NCI-H748 treated with DMSO at 0.1 percent for 48 hours (cell line): ENCODE data around the gene SGTA.

Experiments
- DNase-seq: peaks from one replicate; lab custom pipeline; 2025; lab: John Stamatoyannopoulos, UW

The SGTA gene

DNA sequence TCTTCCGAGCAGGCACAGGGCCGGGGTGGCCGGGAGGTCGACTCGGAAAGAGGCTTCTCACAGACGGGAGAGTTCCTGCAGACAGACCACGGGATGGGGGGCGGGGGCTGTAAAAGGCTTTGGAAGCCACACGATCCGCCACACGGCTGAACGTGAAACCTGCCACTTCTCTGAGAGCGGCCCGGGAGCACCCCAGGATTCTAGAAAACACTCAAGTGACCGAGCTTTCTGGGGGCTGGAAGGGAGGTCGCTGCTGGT is 27.7 kb downstream of the SGTA start:
- no peak for DNase-seq

DNA sequence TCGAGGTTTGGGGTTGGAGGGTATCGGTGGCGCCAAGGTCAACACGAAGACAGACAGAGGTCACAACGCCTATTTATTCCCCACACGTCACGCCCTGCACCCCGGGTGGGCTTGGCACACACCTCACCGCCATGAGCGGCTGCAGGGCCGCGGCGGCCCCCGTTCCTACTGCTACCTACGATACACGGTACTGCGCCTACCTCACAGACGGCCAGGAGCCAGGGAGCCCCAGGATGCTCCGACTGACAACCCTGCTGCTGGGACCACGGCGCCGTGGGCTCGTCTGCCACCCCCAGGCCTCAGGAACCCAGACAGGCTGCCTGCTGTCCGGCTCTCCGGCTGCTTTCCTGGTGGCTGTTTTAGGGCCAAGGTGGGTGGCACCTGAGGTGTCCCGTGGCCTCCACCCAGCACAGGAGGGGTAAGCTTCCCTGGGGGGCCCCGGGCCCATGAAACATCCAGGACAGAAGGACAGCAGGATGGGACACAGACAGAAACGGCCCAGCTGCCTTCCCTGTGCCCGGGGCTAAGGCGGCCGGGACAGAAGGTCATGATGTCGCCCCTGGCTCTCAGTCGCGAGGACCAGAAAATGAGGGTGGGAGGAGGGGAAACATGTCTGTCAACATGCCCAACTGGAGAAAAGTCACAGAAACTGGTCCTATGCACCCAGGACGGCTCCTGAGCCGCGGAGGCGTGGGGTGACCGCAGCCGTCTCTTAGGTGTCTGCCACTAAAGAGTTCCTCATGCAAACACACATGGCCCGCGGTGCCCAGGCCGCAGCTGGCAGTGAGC is 28.2 kb downstream of the SGTA start:
- no peak for DNase-seq

DNA sequence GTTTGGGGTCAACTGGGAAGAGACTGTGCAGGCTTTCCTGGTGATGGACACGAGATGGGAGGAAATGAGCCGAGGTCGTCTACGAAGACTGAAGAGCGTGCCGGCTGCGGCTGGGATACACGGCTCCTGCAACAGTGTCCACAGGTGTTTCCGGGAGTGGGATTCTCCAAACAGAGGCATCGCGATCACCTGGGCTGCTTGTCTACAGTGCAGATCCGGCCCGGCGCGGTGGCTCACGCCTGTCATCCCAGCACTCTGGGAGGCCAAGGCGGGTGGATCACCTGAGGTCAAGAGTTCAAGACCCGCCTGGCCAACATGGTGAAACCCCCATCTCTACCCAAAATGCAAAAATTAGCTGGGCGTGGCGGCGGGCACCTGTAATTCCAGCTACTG is 31.6 kb downstream of the SGTA start:
- no peak for DNase-seq

DNA sequence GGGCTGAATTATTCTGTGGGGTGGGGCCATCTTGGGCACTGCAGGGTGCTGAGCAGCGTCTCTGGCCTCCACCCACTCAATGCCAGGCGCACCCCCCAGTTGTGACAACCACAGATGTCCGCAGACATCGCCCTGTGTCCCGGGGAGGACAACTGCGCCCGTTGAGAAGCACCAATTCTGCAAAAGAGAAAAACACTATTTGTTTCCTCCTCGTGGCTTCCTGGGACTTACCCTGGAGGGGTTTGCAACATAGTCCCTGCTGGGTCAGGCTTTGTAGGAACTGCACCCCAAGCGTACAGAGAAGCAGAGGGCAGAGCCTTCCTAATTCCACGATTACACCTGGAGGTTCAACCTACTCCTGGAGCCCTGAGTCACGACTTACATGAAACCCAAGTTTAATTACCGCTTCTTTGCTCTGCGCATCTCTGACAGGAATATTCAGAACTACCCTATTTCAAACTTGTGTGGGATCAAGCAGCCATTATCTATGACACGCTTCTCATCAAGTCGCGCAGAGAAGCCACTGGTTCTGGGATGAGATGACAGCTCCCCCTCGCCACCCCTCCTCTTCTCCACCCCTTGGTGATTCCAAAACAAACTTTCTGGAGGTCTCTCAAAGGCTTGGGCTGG is 32.1 kb downstream of the SGTA start:
- DNase-seq, result no peak

DNA sequence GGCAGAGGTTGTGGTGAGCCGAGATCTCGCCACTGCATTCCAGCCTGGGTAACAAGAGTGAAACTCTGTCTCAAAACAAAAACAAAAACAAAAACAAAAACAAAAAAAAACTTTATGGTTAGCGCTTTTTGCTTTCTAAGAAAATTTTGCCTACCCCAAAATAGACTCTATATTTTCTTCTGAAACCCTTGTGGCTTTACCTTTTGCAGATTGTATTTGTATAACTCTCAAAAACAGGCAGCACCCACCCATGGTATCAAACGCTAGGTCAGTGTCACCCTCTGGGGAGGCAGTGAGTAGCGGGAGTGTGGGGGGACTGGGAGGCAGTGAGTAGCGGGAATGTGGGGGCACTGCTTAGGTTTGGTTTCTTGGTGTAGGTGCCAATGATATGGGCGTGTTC is 35.7 kb downstream of the SGTA start:
- DNase-seq, result no peak

DNA sequence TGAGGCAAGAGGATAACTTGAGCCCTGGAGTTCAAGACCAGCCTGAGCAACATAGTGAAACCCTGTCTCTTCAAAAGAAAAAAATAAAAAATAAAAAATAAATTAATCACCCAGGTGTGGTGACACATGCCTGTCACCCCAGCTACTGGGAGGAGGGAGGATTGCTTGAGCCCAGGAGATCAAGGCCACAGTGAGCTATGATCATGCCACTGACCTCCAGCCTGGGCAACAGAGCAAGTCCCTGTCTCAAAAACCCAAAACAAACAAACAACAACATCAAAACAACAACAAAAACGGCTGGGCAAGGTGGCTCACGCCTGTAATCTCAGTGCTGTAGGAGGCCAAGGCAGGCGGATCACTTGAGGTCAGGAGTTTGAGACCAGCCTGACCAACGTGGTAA is 39.0 kb downstream of the SGTA start:
- no peak for DNase-seq

DNA sequence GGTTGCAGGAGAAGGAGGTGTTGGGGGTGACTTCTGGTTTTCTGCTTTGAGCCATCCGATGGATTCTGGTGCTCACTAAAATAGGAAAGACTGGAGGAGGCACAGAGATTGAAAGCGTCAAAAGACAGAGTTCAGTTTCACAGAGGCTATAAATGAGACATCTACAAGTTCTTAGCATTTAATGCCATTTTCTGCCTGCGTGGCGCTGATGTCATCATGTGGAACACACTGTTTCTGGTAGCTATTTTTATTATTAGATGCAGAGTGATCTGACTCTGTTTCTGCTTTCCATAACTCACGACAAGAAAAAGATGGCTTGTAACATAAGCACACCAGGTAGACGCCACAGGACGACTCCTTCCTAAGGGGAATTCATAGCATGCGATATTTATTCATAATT is 40.0 kb downstream of the SGTA start:
- DNase-seq, result no peak

DNA sequence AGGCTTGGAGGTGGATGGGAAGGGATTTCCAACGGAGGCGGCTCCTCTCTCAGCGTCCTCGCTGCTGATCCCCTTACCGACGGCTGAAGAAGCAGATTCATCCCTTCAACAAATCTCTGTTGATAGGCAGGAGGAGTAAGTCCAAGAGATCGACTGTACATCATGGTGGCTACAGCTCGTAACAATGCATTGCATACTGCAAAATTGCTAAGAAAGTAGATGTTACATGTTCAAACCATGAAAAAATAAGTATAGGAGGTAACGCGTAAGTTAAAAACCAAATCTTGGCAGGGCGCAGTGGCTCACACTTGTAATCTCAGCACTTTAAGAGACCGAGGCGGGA is 42.8 kb downstream of the SGTA start:
- no peak for DNase-seq

DNA sequence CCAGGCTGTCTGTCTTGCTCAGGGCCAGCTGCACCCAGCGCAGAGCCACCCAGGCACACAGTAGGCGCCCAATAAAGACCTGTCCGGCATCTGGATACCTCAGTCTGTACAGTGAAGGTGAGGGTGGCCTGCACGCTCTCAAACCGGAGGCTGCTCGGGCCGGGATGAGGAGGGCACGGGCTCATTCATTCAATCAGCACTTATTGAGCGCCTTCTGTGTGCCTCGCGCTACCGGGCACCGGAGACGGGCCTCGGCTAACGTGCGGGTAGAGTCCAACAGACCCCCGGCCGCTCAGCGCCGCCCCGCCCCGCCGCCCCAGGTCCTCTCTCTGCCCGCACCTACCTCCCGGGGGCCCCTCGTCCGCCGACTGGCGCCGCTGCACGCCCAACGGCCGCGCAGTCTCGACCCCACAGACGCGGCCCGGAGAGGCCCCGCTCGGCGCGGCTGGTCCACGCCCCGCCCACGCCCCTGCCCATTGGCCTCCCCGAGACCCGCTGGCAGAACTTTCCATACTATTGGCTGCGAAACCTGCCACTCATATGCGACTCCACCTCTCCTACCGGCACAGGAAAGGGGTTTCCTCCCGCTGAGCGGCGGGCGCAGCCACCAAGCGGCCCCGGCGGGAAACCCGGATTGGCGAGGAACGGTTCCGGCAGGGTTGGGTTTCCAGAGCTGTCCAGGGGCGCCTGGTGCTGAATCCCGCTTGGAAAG is 43.3 kb downstream of the SGTA start, which contains the start of gene SLC39A3:
Gene SLC39A3 (minus strand): TSS at position 416 of the 712 bp plus-strand sequence. CDS start 2,760 bp downstream, outside the sequence.
- peak; percentile 74 for DNase-seq

DNA sequence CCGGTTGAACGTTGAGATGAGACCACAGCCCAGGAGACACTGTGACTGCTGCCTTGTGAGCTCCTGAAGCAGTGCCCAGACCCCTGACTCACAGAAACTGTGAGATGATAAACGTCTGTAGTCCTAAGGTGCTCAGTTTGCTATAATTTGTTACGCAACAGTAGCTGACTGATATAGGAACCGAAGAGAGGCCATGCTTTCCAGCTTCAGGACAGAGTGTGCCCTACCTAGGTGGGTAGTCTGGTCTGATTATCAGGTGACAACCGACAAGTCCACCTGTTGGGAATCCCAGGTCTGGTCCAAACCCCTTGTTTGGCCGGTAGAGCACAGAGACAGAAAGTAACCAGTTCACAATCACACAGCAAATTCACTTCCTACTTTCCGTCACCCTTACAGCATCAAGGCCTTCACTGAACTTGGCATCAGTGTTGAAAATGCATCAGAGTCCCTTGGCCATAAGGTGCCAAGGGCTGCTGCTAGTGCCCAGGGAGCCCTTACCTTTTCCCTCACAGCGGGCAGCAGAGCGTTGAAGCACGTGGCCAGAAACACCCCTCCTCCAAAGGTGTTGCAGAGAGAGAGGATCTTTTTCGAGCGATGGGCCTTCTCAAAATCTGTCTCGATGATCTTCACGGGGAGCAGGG is 46.4 kb downstream of the SGTA start:
- no peak for DNase-seq

DNA sequence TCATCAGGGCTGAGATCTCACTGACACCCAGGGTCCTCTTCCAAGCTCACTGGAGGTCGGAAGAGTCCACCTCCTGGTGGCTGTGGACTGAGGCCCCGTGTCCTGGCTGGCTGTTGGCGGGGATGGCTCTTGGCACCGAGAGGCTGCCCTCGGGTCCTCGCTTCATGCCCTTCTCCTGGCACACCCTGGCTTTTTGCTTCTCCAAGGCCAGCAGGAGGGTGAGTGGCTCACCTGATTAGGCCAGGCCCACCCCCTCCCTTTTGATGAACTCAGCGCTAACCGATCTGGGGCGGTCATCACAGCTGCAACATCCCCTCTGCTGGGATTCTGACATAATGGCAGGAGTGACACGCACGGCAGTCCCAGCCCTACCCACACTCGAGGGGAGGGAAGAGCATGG is 47.7 kb downstream of the SGTA start:
- DNase-seq, result no peak

DNA sequence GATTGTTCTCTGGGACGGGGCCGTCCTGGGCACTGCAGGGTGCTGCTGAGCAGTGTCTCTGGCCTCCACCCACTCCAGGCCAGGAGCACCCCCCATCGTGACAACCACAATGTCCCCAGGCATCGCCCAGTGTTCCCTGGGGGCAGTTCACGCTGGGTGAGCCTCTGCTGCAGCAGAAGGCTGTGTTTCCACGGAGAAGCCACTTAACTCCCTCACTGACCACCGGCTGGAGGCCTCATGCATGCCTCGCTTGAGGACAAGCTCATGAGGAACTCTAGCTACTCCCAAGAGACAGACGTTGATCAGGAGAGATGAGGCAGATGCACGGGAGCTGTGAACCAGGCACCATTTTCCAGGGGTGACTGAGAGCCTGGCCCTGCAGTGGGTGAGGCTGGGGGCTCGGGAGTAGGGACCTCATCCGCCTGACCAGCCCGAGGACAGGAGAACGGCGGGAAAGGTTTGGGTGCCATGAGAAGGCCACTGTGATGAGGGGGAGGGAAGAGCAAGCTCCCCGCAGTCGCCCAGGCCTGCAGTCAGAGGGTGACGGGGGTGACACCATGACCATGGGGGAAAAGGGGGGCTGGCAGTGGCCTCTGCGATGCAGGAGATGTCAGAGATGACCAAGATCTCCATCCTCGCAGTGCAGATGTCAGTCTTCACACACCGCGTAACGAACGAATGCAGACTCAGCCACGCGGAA is 48.3 kb downstream of the SGTA start:
- no peak for DNase-seq

DNA sequence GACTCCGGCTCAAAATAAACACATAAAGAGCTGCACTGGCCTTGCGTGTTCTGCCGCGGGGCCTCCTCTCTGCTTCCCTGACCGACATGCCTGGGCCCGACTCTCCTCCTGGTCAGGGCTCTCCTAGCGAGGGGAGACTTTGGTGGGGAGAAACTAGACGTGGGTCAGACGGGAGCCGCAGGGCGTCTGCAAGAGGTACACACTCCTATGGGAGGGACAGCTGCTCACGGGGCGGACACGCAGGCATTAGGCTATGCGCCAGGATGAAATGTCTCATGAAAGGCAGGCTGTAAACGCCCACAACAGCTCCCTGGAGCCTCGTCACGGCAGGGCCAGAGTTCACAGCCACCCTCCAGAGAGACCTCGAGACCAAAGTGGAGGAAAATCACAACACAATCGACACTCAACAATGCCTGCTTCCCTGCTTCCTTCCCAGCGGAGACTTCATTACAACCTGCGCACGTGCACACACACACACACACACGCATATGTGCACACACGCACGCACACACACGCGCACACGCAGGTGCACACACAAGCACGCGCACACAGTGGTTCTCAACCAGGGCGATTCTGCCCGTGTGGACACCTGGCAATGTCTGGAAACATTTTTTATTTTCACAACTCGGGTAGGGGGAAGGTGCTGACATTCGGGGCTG is 49.0 kb downstream of the SGTA start:
- no peak for DNase-seq

DNA sequence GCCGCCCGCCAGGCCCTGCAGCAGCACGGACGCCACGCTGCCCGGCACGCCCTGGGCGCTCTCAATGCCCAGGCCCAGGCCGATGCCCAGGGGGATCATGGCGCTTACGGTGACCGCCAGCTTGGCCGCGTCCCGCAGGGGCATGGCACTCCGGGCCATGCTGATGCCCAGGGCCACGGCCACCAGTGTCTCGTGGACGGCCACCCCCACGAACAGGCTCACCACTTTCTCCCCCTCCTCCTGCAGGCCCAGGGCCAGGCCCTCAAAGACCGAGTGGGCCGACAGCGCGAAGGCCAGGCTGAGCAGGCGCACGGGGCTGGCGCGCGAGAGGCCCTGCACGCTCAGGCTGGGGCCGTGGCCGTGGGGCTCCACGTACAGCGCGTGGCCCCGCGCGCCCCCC is 50.2 kb downstream of the SGTA start:
- no peak for DNase-seq

DNA sequence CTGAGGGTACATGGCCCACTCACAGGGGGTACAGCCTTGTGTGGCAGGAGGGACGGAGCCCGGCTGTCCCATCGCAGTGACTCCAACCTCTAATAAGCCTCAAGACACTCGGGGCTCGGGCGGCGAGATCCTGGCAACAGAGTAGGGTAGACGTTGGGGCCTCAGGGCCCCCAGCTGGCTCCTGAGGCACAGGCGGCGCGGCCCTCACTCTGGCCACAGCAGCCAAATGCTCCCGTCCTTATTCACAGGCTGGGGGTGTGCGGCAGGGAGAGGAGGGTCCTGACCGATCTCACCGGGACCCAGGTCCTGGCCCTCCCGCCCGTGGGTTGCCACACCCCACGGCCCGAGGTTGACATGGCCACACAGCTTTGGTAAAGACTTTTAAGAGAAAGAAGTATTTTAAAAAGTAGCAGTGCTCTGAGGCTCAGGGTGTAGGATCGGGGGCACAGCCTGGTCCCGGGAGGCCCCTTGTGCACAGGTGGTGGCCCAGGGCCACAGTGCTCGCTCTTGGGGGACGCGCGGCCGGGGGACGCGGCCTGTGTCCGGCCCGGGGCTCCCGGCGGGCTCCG is 50.8 kb downstream of the SGTA start:
- DNase-seq, result no peak

DNA sequence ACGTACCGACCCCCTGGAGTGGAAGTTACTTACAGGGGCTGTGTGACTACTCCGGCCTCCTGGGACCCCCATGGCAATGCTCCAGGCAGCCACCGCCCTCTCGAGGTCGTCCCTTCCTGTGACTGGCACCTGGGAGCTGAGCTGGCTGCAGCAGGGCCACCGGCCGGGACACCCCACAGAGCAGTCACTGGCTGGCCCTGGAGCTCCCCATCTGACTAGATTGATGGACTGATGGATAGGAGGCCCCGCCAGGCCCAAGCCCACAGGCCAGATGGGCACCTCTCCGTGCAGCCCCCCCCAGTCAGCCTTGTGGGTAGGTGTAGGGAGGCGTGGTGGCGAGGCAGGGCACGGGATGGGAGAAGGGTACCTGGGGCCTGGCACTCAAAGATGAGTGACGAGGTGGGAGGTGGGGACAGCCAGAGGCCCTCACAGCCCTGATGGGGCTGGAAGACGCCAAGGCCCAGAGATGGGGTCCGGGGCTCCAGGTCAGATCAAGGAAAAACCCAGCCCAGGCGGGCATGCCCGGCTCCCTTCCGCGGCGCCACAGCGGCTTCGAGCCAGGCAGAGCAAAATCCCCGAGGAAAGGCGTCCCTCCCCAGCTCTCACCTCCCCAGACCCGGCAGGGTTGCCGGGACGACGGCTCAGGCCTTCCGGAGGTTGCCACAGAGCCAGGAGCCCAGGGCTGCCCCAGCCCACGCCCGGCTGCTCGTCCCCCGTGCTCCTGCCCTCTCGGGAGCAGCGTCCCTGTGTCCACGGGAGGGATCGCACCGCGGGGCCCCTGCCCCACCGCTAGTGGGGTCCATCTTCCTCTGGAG is 51.7 kb downstream of the SGTA start:
- DNase-seq, result no peak

DNA sequence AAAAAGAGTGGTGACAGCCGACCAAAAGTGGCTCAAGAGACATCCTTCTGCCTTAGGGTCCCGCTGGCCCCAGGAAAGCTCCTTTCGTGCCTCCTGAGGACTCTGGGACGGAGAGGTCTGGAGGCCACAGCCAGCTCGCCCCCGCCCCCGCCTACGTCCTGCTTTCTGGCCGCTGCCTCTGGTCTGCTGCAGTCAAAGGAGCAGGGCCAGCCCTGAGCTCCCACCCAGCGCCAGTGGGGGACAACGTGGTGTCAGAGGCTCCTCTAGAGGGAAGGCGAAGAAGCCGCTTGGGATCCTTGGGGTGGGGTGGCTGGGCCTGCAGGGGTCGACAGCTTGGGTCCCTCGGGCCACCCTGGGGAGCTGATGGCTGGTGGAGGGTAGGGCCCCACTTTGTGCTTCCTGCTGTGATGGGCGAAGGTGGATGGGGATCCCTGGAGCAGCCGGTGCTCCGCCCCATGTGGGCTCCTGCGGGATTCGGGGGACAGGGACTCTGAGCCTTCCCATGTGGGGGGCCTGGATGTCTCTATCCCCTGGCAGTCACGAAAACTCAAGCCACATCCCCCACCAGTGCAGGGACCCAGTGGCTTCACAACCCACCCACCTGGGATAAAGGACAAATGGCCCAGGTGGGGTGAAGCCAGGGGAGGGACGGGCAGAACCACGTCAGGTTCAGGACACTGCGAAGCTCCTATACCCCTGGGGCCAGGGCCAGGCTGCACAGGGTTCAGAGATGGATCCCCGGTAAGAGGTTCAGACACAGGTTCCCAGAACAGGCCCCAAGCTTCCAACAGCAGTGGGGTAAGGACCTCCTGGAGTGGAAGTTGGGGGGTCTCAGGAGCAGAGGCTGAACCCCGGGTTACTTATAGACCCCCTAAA is 52.9 kb downstream of the SGTA start:
- DNase-seq, result no peak

DNA sequence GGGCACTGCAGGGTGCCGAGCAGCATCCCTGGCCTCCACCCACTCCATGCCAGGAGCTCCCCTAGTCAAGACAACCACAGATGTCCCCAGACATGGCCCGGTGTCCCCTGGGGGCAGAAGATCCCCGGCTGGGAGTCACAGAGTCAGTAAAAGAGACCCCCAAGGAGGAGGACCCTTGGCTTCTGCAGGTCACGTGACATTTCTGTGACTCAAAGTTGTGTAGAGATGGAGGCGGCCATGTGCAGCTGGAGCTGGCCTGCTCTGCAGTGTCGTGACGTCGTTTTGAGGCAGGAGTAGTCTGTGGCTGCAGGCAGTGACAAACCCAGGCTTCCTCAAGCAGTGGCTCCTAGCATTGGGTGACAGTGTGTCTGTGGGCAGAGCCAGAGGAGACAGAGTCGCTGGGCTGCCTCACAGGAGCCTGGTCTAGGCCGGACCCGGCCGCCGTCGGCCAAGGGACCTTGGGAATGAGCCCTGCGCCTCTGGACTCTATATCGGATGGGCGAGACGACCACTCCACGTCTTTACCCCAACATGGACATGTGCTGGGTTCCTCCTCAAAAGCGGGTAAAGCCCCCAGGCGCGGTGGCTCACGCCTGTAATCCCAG is 54.2 kb downstream of the SGTA start:
- no peak for DNase-seq

DNA sequence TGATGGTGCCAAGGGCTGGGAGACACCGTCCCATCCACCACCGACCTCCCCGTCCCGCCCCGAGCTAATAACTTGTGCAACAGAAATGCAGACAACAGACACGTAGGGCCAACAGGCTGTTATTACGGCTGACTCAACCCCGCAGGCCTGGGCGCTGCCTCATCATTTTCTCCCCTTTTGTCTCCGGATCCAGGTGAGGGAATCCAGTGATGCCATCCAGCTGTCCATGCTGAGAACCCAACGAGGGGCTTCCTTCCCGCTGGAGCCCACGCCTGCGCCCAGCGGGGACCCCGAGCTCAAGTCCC is 55.5 kb downstream of the SGTA start:
- no peak for DNase-seq
